ENCODE data around the gene SSNA1.

SSNA1 gene

GRCh38 chr9:137226338-137227053 lies 38.0 kb downstream of the SSNA1 start:
- peak overlapping the region; percentile 45 for H3K27ac Mint-ChIP-seq
- CTCF ChIA-PET: interaction anchor here (0.9 to 6.1 kb wide), 16 partner anchors 10 to 180 kb away, joined by 3 to 45 read pairs (median 4); partner anchors contain the start of genes ANAPC2, NPDC1, SSNA1 and TPRN

GRCh38 chr9:137227054-137227852 lies 38.8 kb downstream of the SSNA1 start, which contains the start of gene RNF224:
TSS of gene RNF224 (plus strand) at chr9:137227502. CDS start at chr9:137228336, 834 bp downstream.
- CTCF ChIA-PET: interaction anchor here (1.0 to 6.1 kb wide), 14 partner anchors 10 to 181 kb away, joined by 3 to 45 read pairs (median 6); partner anchors contain the start of genes ANAPC2, NPDC1, SSNA1 and TPRN
- no peak within 1 kb of the TSS for H3K4me3 Mint-ChIP-seq
- DNase-seq: peak; percentile 90
- peak within 1 kb of the TSS; percentile 45 for H3K27ac Mint-ChIP-seq
- H3K27me3 Mint-ChIP-seq: peaks cover 27% of the 10 kb centered on the region
- H3K9me3 Mint-ChIP-seq: no peaks in the 10 kb centered on the region
- H3K36me3 Mint-ChIP-seq: no peaks in the 10 kb centered on the region
- peaks cover 25% of the 10 kb centered on the region for H3K4me1 Mint-ChIP-seq

More at GRCh38 chr9:137226338-137227053, 38.0 kb downstream of the SSNA1 start:
- Mint-ChIP-seq H3K36me3 (no peaks in the 10 kb centered on the region), H3K4me1 (peaks cover 25% of the 10 kb centered on the region), H3K27me3 (peaks cover 20% of the 10 kb centered on the region), H3K4me3 (no peak overlapping the region), H3K9me3 (no peaks in the 10 kb centered on the region)
- DNase-seq: no peak

- CTCF ChIA-PET: interaction anchor here (1.1 to 6.1 kb wide), 9 partner anchors 9 to 181 kb away, joined by 4 to 45 read pairs (median 10); partner anchors contain the start of genes ANAPC2, NPDC1, SSNA1 and TUBB4B
- Mint-ChIP-seq H3K36me3 (no peaks in the 10 kb centered on the region), H3K4me3 (no peak overlapping the region), H3K27ac (no peak overlapping the region), H3K27me3 (peaks cover 28% of the 10 kb centered on the region), H3K9me3 (no peaks in the 10 kb centered on the region), H3K4me1 (peaks cover 23% of the 10 kb centered on the region)
- no peak for DNase-seq
Observed at GRCh38 chr9:137227853-137228505, 39.5 kb downstream of the SSNA1 start.

GRCh38 chr9:137228506-137228967 lies 40.1 kb downstream of the SSNA1 start:
- Mint-ChIP-seq H3K4me1 (peaks cover 20% of the 10 kb centered on the region), H3K9me3 (no peaks in the 10 kb centered on the region), H3K36me3 (no peaks in the 10 kb centered on the region), H3K27me3 (peaks cover 28% of the 10 kb centered on the region), H3K27ac (no peak overlapping the region), H3K4me3 (no peak overlapping the region)
- no peak for DNase-seq
- CTCF ChIA-PET: interaction anchor here (2.2 to 6.1 kb wide), 3 partner anchors 8 to 133 kb away, joined by 10 to 45 read pairs (median 21); partner anchors contain the start of genes ANAPC2 and SSNA1

DNA sequence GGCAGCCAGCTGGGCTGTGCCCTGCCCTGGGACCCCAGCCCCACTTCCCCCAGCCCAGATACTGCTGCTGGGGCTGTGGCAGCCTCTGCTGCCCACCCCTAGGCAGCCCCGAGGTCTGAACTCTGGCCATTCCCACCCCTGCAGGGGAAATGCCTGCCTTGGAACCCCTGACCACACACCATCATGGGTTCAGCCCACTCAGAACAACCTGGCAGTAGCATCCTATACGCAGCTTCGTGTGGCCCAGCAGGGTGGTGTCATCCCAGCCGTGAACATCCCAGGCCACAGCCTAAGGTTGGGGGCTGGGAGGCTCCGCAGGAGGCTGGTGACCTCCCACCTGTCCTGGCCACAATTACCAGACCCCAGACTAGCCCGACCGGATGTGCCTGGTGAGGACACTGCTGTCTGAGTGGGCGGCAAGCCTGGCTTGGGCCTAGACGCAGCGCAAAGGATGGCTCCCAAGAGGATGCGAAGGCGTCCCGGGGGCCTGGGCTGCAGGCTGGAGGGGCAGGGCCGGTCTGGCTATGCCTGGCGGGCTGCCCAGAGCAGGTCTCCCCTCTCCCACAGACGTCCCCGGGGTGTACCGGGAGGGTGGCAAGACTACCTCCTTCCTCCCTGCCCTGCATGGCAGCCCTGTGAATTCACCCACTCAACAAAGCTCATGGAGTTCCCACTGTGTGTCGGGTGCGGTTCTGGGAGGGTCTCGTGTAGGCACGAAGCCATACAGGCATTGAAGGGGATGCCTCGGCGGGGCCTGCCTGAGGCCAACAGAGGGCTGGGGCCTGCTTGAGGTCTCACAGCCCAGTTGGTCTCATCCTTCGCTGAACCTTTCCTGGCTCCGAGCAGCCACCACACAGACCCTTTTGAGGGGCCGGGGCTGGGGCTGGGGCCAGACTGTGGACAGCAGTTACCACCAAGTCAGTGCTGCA lies 40.8 kb downstream of the SSNA1 start:
- Mint-ChIP-seq H3K4me3 (no peak overlapping the region), H3K36me3 (no peaks in the 10 kb centered on the region), H3K27ac (no peak overlapping the region), H3K27me3 (peaks cover 28% of the 10 kb centered on the region), H3K9me3 (no peaks in the 10 kb centered on the region), H3K4me1 (peaks cover 16% of the 10 kb centered on the region)
- CTCF ChIA-PET: interaction anchor here (0.6 to 0.8 kb wide), 2 partner anchors 100 to 168 kb away, joined by 3 read pairs; no protein-coding TSS in a partner anchor
- DNase-seq: no peak

DNA sequence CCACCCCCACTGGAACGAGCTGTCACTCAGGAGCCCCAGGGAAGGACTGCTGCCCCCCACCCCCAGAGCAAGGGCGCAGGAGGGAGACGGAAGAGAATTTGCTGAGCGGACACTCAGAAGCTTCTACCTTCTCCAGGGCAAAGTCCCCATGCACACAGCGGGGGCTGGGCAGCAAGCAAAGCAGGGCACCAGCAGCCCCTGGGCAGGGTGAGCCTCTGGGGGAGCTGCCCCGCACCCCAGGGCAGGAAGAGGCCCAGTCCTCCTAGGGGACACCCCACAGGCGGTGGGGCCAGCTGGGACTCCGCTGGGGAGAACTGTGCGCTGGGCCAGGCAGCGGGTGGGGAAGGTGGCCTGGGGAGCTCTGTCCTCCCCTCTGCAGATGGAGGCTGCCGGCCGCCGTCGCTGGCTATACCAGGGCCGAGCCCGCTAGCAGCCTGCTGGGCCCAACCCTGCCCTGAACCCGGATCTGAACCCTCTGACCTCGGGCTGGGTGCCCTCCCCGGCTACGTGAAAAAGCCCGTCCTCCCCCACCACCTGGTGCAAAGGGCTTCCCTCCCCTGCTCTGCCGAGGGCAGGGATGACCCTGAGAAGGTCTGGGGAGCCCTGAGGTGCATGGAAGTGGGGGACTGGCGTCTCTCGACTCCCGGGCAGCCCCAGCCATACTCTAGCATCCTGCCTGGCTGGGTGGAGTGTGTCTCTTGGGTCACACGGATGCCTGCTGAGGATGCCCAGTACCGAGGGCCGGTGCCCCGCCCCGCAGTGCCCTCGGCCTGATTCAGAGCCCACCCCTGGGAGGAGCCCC lies 41.6 kb downstream of the SSNA1 start:
- CTCF ChIA-PET: interaction anchor here (0.6 to 0.8 kb wide), 3 partner anchors 39 to 169 kb away, joined by 3 read pairs; no protein-coding TSS in a partner anchor

DNA sequence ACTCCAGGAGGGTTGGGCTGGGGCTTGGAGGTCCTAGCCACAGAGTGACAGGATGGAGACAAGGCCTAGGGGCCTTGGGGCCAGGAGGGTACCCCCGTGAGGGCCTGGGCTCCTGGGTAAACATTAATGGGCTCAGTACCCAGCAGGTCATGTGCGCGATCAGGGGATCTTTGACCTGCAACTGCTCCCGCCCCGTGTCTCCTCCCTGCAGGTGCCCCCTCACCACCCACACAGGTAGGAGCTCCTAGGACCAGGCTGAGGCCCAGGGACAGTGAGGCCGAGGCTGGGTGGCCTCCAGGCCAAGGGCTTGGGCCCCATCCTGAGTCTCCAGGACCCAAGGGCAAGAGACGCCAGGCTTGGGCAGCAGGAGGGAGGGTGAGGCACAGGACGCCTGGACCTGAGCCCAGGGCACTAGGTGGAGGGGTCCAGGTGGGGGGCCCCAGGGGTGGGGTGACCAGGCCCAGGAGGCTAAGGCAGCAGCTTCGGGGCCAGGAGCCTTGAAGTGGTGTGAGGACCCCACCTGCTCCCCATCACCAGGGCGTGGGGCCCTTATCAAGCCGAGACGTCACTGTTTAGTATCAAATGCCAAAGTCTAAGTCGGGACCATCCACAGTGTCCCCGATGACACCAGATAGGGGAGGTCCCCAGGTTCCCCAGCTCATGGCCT lies 42.4 kb downstream of the SSNA1 start, which contains the start of gene SLC34A3:
Gene SLC34A3, plus strand, starts transcription at position 197 of the 667 bp plus-strand sequence. CDS start 802 bp downstream, outside the sequence.
- Mint-ChIP-seq H3K9me3 (no peaks in the 10 kb centered on the region), H3K36me3 (no peaks in the 10 kb centered on the region), H3K27me3 (peaks cover 38% of the 10 kb centered on the region), H3K4me1 (peaks cover 8% of the 10 kb centered on the region), H3K4me3 (no peak within 1 kb of the TSS), H3K27ac (no peak within 1 kb of the TSS)
- CTCF ChIA-PET: interaction anchor here (0.6 kb wide), 1 partner anchor 40 kb away, joined by 3 read pairs; no protein-coding TSS in a partner anchor
- no peak for DNase-seq

More for the DNA sequence above, 41.6 kb downstream of the SSNA1 start:
- no peak for DNase-seq
- H3K27ac Mint-ChIP-seq: no peak overlapping the region
- peaks cover 12% of the 10 kb centered on the region for H3K4me1 Mint-ChIP-seq
- H3K9me3 Mint-ChIP-seq: no peaks in the 10 kb centered on the region
- no peak overlapping the region for H3K4me3 Mint-ChIP-seq
- peaks cover 34% of the 10 kb centered on the region for H3K27me3 Mint-ChIP-seq
- H3K36me3 Mint-ChIP-seq: no peaks in the 10 kb centered on the region

DNA sequence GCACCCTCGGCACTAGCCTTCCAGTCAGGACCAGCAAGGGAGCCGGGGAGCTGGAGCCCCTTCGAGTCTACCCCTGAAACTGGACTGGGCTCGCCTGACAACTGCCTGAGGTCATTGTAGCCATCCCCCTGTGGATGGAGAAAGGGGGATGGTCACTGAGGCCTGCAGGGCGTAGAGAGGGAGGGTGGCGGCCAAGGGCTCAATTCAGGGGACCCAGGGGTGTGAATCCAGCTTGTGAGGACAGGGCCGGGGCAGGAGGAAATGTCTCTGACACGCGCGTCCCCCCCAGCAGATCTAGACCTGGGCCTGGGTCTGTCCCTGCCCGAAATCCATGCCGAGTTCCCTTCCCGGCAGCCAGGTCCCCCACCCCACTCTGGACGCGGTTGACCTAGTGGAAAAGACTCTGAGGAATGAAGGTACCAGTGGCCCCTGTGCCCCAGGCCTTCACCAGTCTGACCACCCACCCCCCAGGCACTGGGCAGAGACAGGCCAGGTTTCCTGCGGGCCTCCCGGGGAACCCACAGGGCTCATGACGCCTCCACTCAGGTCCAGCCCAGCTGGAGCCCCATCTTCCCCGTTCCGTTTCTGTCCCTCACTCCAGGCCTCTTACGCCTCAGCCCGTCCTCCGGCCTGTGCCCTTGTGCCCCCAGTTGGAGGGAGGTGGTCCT lies 43.0 kb downstream of the SSNA1 start:
- peaks cover 5% of the 10 kb centered on the region for H3K4me1 Mint-ChIP-seq
- H3K9me3 Mint-ChIP-seq: no peaks in the 10 kb centered on the region
- no peak overlapping the region for H3K27ac Mint-ChIP-seq
- no peak for DNase-seq
- no peaks in the 10 kb centered on the region for H3K36me3 Mint-ChIP-seq
- H3K27me3 Mint-ChIP-seq: peaks cover 38% of the 10 kb centered on the region
- CTCF ChIA-PET: no interaction called here
- H3K4me3 Mint-ChIP-seq: no peak overlapping the region

DNA sequence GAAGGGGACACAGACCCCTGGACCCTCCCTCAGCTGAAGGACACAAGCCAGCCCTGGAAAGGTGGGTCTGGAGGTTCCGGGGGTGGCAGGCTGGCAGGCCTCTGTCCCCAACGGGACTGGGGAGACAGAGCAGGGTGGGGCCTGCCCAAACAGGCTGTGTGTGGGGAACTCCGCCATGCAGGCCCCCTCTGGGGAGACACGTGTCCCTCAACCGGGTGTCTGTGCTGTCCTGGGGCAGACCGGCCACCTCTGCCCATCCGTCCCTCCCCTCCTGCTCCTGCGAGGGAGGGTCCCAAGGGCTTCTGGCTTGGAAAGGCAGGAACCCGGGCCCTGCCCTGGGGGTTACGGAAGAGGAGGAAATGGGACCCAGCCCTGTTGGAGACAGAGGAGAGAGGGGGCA lies 43.6 kb downstream of the SSNA1 start:
- H3K36me3 Mint-ChIP-seq: no peaks in the 10 kb centered on the region
- CTCF ChIA-PET: no interaction called here
- H3K27ac Mint-ChIP-seq: no peak overlapping the region
- H3K9me3 Mint-ChIP-seq: no peaks in the 10 kb centered on the region
- no peak for DNase-seq
- no peak overlapping the region for H3K4me3 Mint-ChIP-seq
- H3K4me1 Mint-ChIP-seq: peaks cover 6% of the 10 kb centered on the region
- H3K27me3 Mint-ChIP-seq: peaks cover 38% of the 10 kb centered on the region

DNA sequence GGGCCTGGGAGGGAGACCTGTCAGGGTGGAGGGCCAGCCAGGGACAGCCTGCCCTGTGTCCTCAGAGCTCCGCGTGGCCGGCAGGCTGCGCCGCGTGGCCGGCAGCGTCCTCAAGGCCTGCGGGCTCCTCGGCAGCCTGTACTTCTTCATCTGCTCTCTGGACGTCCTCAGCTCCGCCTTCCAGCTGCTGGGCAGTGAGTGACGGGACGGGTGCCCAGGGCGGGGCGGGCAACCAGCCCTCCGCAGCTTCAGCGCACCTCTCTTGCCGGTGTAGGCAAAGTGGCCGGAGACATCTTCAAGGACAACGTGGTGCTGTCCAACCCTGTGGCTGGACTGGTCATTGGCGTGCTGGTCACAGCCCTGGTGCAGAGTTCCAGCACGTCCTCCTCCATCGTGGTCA lies 44.0 kb downstream of the SSNA1 start:
- Mint-ChIP-seq H3K36me3 (no peaks in the 10 kb centered on the region), H3K4me1 (peaks cover 6% of the 10 kb centered on the region), H3K4me3 (no peak overlapping the region), H3K27ac (no peak overlapping the region), H3K9me3 (no peaks in the 10 kb centered on the region), H3K27me3 (peaks cover 36% of the 10 kb centered on the region)
- CTCF ChIA-PET: no interaction called here
- DNase-seq: no peak

DNA sequence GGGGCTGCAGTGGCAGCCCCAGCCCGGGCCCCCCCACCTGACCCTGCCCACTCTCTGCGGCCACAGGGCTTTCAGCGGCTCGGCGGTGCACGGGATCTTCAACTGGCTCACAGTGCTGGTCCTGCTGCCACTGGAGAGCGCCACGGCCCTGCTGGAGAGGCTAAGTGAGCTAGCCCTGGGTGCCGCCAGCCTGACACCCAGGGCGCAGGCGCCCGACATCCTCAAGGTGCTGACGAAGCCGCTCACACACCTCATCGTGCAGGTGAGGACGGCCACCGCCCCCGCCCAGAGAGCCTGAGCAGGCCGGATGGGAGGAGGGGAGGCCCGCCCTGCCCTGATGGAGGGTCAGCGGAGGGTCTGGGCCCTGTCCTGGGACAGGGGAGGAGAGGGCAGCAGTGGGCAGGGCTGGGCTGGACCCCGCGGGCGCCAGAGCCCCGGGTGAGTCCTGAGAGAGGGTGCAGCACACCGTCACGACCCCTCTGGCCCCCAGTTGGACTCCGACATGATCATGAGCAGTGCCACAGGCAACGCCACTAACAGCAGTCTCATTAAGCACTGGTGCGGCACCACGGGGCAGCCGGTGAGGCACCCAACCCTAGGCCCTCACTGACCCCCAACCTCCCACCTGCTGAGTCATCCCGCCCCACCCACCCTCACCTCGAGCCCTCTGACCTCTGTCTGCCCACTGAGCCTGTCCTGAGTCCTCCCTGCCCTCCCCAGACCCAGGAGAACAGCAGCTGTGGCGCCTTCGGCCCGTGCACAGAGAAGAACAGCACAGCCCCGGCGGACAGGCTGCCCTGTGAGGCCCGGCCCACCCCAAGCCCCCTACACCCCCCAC lies 44.9 kb downstream of the SSNA1 start:
- Mint-ChIP-seq H3K27me3 (peaks cover 33% of the 10 kb centered on the region), H3K36me3 (no peaks in the 10 kb centered on the region), H3K27ac (no peak overlapping the region), H3K9me3 (no peaks in the 10 kb centered on the region), H3K4me1 (peaks cover 7% of the 10 kb centered on the region), H3K4me3 (no peak overlapping the region)
- CTCF ChIA-PET: no interaction called here
- no peak for DNase-seq
